H54 (cell line): ENCODE measurements around the gene UBE2S.

Experiments
- DNase-seq: peaks from one replicate; pipeline ENCODE4 v3.0.0; 2011; ENCODE audit warnings: low spot score, mixed read lengths; ENCODE audit not compliant: insufficient read length
- FAIRE-seq: peaks from 3 replicates; lab custom pipeline; 2011; peaks lifted over from hg19 to GRCh38; lab: Jason Lieb, UNC
- POLR2A ChIP-seq: IDR thresholded peaks from 2 replicates; pipeline ENCODE4 v1.6.1; 2011; ENCODE audit warnings: low read depth, mild to moderate bottlenecking, low read length

Gene UBE2S

DNA sequence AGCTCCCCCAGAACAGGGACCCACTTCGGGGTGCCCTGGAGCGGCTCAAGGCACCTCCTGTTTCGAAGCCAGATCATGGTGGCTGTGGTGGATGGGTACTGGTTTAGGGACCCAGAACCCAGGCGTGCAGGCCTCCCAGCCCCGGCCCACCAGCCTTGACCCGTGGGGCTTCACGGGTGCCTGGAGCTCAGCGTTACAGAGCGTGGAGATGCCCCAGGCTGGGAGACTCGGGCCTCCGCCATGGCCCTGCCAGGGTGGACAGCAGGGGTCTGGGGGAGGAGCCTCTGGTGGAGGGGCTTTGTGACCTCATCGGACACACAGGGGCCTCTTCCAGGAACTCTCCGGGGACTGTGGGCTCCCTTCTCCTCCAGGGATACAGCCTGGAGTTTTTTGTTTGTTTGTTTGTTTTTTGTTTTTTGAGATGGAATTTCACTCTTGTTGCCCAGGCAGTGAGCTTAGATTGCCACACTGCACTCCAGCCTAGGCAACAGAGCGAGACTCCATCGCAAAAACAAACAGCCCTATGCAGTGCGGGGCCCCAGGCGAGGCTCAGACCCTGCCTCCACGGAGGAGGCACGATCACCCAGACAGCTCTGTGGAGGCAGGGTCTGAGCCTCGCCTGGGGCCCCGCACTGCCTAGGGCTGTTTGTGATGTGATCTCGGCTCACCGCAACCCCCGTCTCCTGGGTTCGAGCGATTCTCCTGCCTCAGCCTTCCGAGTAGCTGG lies 44.4 kb downstream of the UBE2S start, which contains the start of gene GARIN5B:
GARIN5B (minus strand) TSS at position 271 of the 727 bp plus-strand sequence; CDS start at position 77, 194 bp downstream.
- TF ChIP-seq POLR2A: no peak
- DNase-seq (no peak), FAIRE-seq (no peak)

DNA sequence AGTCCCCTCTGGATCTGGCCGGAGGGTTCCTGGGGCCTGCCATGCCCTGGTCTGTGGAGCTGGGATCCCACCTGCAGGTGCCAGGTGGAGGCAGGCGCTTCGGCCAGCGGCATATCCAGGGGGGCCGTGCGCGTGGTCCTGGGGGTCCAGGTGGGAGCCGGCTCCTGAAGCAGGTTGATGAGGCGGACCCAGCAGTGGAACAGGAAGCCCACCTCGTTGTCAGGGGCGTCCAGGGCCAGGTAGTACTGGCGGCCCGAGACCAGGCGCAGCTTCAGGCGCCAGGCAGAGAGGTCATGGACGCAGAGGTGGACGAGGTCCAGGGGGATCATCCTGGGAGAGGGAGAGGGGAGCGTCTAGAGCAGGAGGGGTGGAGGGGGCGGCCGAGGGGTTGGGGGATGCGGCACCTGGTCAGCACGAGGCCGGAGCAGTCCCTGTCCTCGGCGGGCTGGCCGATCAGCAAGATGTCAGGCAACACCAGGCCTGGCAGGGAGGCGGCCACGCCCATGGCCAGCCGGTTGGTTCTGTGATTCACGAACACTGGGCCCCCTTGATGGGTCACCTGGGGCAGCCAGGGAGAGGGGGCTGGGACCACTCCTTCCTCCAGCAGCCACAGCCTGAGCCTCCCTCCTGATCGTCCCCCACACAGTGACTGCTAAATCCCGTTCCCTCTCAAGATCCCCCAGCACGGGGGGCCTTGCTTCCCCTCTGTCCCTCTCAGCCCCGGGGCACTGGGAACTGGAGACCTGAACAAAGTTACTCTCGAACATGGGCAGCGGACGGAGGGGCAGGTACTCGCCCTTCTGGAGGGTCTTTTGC lies 45.2 kb downstream of the UBE2S start:
- DNase-seq: no peak
- no peak for TF ChIP-seq POLR2A
- no peak for FAIRE-seq

DNA sequence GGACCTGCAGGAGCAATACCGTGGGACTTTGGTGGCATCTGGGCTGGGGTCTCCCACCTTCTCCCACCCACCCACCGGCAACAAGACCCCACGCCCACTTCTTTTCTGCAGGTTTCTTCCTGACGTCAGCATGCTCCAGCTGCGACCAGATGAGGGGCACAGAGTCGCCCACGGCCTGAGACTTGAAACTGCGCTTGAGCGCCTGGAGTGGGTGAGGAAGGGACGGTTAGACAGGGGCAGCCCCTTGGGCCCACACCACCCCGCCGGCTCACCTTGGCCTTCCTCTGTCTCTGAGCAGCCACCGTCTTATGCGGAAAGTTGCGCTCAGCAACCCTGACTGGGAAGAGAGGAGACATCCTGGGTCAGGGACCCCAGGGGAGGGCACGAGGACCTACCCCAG lies 46.7 kb downstream of the UBE2S start:
- no peak for TF ChIP-seq POLR2A
- FAIRE-seq: no peak
- DNase-seq: no peak

DNA sequence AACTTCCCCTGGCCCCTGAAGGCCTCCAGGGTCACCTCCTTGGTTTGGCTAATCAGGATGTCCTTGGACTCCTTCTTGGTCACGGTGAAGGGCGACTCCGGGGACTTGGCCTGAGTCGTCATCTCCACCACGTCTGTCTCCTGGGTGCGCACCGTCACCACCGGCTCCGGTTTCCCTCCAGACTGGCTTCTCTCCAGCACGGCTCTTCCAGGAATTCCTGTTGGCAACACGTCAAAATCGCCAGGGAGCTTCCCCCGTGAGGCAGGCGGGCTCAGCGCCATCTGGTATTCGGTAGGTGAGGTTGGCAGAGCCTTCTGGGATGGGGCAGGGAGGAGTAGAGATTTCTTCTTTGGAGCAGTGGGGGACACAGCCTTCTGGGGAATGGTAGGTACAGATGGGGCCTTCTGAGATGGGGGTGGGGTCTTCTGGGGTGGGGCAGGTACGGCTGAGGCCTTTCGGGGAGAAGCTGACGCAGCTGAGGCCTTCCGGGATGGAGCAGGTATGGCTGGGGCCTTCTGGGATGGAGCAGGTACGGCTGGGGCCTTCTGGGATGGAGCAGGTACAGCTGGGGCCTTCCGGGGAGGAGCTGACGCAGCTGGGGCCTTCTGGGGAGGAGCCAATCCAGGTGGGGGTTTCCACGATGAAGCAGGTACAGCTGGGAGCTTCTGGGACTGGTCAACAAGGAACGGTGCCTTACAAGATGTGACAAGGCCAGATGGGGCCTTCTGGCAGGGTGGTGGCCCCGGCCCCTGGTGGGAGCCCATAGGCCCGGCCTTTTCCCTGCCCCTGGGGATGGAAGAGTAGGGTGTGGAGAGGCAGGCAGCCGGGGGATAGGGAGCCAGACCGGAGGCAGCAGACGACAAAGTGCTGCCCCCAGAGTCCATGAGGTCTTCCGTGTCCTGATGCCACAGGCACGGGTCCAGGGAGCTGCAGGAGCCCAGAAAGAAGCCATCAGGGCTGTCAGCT lies 48.4 kb downstream of the UBE2S start:
- no peak for DNase-seq
- no peak for TF ChIP-seq POLR2A
- FAIRE-seq: no peak

DNA sequence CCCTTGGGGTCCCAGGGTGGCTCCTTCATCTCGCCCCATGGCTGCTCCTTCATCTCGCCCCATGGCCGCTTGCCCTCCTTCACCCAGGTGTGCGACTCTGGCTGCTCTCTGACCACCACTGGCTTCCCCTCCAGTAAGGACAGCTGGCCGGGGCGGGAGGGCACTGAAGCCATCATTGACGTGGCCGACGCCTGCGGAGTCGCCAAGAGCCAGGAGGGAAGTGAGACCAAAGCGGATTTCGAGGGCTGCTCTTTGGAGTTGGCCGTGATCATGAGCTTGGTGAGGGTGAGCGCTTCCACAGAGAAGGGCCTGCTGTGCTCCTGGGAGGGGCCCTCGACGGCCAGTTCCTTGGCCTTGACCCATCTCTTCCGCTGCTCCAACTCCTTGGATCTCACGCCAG lies 49.1 kb downstream of the UBE2S start:
- no peak for FAIRE-seq
- TF ChIP-seq POLR2A: no peak

DNA sequence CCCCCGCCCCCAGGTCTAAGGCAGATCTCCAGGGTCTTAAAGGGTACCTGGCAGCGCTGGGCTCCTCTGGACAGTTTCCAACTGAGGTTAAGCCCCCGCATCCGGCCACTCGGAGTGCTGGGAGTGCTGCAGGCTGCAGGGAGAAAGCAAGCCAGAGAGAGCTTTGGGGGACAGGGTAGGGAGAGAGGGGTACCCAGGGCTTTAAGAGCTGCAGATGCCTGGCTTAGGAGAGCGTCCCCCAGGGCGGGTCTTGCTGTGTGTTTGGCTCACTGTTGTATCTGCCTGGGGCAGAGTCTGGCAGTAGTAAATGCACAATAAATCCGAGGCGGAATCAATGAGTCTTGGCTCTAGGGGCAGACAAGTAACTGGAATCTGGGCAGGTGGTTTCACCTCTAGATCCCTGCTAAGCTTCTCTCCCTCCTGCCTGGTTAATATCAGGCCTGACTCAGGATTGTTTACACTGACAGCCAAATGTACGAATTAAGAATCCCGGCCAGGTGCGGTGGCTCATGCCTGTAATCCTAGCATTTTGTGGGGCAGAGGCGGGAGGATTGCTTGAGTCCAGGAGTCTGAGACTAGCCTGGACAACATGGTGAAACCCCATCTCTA lies 52.3 kb downstream of the UBE2S start:
- no peak for FAIRE-seq

More for the DNA sequence above, 49.1 kb downstream of the UBE2S start:
- no peak for DNase-seq

DNA sequence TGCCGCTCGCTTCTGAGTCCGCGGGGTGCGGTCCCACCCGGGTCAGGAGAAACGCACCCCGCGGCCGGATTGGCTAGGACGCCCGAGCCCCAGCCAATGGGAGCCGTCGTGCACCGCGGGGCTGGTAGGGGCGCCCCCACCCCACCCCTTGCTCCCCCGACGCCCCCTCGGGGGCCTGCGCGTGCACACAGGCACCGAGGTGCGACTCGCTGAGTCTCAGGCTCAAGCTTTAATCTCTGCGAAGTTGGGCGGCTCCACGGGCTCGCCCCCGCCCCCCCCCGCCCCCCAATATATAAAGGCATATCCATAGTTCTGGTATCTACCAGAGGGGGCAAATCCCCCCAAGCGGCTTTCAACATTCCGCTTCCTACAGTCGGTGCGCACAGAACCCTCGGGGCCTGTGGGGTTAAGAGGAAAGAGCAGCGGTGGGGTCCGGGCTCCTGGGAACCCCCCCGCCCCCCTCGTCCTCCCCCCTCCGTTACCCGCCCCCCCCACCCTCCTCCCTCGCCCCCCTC lies 52.8 kb downstream of the UBE2S start, which contains the start of gene COX6B2:
COX6B2 (minus strand) TSS at position 22 of the 515 bp plus-strand sequence. CDS start 198 bp downstream, outside the sequence.
- TF ChIP-seq POLR2A: no peak
- FAIRE-seq (no peak), DNase-seq (no peak)

More for the DNA sequence above, 52.3 kb downstream of the UBE2S start:
- DNase-seq: no peak
- no peak for TF ChIP-seq POLR2A

DNA sequence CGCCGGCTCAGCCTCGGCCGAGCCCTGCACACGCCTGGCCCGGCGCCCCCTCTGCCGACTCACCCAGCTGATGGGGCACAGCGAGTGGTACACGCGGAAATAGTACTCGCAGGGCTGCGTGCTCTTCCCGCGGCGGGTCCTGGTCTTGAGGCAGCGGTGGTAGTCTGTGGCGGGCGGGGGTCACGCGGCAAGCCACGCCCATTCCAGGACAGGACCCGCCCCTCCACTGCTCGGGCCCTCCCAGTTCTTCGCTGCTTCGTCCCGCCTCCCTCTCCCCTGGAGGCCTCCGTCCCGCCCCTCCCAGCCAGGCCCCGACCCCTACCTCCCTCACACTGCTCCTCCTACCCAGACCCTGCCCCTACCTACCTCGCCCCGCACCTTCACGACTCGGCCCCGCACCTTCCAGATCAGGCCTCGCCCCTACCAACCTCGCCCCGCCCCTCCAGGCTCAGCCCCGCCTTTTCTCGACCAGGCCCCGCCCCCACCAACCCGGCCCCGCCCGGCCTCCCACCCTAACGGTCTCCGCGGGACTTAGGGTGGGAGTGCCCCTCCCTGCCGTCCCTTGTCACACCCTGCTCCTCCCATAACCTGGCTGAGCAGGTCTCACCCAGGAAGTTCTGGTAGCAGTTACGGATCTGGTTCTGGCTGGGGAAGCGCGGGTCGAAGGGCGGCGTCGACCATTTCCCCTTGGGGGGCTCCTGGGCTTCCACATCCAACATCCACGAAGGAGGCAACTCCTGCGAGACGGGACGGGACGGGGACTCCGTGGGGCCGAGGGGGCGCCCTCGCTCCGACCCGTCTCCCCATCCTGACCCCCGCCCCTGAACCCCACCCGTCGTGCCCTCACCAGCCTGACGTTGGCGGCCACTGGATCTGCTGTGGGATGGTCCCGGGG lies 53.5 kb downstream of the UBE2S start:
- FAIRE-seq (no peak), DNase-seq (peak; percentile 96)
- peak; percentile 49; the same call in 1 of the 2 replicates for TF ChIP-seq POLR2A

DNA sequence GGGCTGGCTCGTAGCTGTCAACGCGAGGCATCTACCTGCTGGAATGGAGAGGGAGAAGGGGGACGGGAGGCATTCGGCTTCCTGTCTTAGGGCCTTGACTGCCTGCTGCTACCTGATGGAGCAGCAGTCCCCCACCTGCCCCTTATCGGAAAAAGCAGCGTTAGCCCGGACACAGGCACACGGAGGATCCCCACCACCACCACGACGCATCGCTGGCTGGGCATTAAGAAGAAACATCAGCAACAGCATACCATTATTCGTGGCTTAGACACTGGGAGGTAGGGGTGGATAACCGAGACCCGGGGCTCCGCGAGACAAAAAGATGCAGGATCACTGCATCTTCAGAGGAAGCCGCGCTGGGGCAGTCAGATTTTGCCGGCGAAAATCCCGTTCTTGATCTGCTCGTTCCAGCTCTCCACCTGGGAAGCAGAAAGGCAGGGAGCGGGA lies 54.2 kb downstream of the UBE2S start:
- no peak for TF ChIP-seq POLR2A
- FAIRE-seq: no peak
- no peak for DNase-seq

DNA sequence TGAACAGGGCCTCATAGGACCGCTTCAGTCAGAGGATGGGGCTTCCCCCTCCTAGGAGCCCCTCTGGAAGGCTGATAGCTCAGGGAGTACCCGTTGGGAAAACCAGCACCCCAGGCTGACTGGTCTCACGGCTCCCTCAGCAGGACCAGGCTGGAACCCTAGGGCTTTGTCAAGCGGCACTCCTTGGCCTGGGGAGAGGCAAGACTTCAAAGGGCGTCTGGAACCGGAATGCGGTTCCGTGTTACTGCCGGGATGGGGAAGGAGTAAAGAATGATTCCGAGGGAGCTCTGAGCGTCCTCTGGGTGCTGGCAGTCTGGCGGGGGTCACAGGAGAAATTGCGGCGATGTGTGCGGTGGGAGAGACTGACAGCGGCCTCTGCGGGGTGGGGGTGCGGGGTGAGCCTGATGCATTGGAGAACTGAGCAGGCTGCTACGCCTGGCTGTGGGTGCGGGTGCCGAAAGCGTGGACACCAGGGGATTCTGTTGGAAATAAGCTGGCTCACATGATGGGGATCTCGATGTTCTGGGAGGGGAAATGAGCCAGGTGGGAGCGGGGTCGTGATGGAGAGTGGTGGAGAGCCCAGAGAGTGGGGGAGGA lies 54.9 kb downstream of the UBE2S start:
- no peak for FAIRE-seq
- DNase-seq: no peak
- no peak for TF ChIP-seq POLR2A

DNA sequence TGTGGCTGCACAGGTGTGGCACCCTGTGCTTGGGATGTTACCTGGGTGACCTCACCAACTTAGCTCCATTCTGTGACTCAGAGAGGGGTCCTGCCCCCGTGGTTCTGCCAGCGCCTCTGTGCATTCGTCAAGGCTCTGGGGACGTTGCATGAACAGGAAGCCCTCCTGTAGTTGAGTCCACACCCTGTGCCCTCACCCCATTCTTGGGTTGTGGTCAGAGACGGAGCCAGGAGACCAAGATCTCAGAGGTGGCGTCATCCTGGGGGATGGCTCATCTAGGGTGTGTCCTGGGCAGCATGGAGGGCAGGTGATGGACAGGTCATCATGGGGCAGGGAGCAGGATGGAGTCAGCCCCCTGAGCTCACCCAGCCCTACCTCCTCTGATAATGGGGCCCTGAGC lies 55.5 kb downstream of the UBE2S start:
- FAIRE-seq (no peak), DNase-seq (peak; percentile 97)
- TF ChIP-seq POLR2A: no peak

DNA sequence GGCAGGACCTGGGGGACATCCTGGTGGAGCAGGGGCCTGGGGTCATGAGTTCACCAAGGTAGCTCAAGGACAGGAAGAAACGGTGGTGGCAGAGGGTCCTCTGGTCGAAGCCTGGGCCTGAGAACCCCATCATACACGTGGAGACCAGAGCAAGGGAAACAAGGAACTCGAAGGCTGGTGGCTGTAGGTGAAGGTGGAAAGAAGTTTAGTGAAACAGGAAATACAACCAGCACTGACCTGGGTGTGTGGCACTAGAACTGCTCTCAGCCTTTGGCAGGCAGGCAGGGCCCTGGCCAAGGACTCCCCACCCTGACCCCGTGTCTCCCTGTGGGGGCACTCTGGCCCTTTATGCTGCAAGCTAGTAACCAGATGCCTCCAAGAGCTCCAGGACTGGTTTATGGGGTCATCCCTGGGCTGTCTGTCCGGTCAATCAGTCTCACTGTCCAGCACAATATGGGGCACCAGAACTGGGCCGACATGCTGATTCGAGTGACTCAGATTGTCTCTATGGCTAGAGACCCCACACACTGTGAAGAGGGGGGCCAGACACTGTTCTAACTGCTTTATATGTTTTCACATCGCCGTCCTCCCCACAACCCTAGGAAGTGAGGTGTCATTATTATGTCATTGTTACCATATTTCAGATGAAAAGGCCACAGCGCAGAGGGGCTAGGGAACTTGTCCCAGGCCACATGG lies 56.8 kb downstream of the UBE2S start:
- FAIRE-seq (no peak), DNase-seq (no peak)
- TF ChIP-seq POLR2A: no peak
